Lower leg skin (tissue), 4 donors: ENCODE results near the gene RNLS. TPM values are rescaled to one million over a fixed set of nuclear protein-coding genes. Genes with fewer than 3 reads are reported as not detected.

Experiments
- DNase-seq, 2 donors: peaks; one replicate each; pipeline ENCODE4 v3.0.0-alpha.2; 2019; ENCODE audit warnings: low spot score in 2 of 2
- H3K4me3 ChIP-seq: fragments of 200-600 bp; sonication (generic); 2 replicates; pipeline ENCODE4 v1.5.1; 2017; ENCODE audit warnings: mild to moderate bottlenecking, low read depth; ENCODE audit not compliant: poor library complexity, severe bottlenecking
- CTCF ChIP-seq, 3 donors: fragments of 450-650 bp; IDR thresholded peaks; one replicate each; pipeline ENCODE4 v1.5.1; 2016; ENCODE audit warnings: antibody characterized with exemption in 3 of 3, mild to moderate bottlenecking in 3 of 3, moderate library complexity in 2 of 3
- POLR2A ChIP-seq, 2 donors: fragments of 450-650 bp; IDR thresholded peaks; one replicate each; pipeline ENCODE4 v1.6.1; 2016 to 2017; ENCODE audit warnings: antibody characterized with exemption in 2 of 2, mild to moderate bottlenecking in 1 of 2, moderate library complexity in 1 of 2
- WGBS, 2 donors: methylation state at CpG; one replicate each; pipeline ENCODE4 v1.1.5; 2018; 5-methylcytosine and 5-hydroxymethylcytosine counted together
- intact Hi-C: fragments of 100-400 bp; cut with DNase I; formaldehyde crosslinking; loops from one replicate; pipeline ENCODE4 v1.15.0; 2023; ENCODE audit warnings: low total_unique reads
- total RNA-seq, 4 donors: library from RNA; depleted of rRNA; stranded (reverse); fragments of >200 nt; gene quantifications; one replicate each; pipeline ENCODE4 v1.1.0, GENCODE V29; 2016

RNLS gene
- total RNA-seq, 4 donors from 2014 or later, result 6.8 to 18.3 (median 10.9) TPM

GRCh38 chr10:88528201-88528600, 54.9 kb downstream of the RNLS start:
- intact Hi-C loops, result no loop called here
- DNase-seq, result no peak
- no peak overlapping the region for H3K4me3 ChIP-seq
- TF ChIP-seq POLR2A (IDR thresholded peaks at IDR 0.05) (no peak), CTCF (IDR thresholded peaks at IDR 0.05) (no peak)

DNA sequence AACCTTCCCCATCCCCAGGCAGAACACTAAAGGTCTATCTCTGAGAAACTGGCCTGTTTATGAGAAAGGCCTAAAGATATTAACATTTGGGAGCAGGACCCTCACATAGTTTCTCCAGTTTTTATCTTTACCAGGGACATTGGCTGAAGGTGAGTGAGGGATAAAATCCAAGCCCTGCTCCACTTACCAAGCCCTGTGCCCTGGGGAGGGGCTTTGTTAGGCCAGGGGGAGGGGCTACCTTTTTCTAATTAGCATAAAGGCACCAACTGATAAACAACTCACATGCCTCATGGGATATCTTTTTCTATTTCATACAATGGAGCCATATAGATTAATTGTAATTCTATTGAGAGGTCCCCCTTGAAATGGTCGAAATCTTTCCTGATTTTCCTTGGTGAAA, 55.9 kb downstream of the RNLS start:
- no peak for DNase-seq
- WGBS, 2 donors, result 84 to 97% methylated on average over 1 of the region's 1 CpG
- H3K4me3 ChIP-seq, result no peak overlapping the region
- intact Hi-C loops, result no loop called here
- no peak for TF ChIP-seq CTCF (IDR thresholded peaks at IDR 0.05)
- no peak for TF ChIP-seq POLR2A (IDR thresholded peaks at IDR 0.05)

- WGBS, 2 donors, result 78 to 84% methylated on average over 3 of the region's 3 CpGs
- TF ChIP-seq POLR2A (IDR thresholded peaks at IDR 0.05), result no peak
- no peak for TF ChIP-seq CTCF (IDR thresholded peaks at IDR 0.05)
- no peak for DNase-seq
- intact Hi-C loops, result no loop called here
- no peak overlapping the region for H3K4me3 ChIP-seq
Measured at GRCh38 chr10:88526501-88527105, 56.5 kb downstream of the RNLS start.

- no peak for TF ChIP-seq CTCF (IDR thresholded peaks at IDR 0.05)
- TF ChIP-seq POLR2A (IDR thresholded peaks at IDR 0.05), result no peak
- DNase-seq, result no peak
- intact Hi-C loops, result no loop called here
- 79 to 86% methylated on average over 3 of the region's 3 CpGs for WGBS, 2 donors
- H3K4me3 ChIP-seq, result no peak overlapping the region
Measured at GRCh38 chr10:88525371-88526069, 57.6 kb downstream of the RNLS start.

DNA sequence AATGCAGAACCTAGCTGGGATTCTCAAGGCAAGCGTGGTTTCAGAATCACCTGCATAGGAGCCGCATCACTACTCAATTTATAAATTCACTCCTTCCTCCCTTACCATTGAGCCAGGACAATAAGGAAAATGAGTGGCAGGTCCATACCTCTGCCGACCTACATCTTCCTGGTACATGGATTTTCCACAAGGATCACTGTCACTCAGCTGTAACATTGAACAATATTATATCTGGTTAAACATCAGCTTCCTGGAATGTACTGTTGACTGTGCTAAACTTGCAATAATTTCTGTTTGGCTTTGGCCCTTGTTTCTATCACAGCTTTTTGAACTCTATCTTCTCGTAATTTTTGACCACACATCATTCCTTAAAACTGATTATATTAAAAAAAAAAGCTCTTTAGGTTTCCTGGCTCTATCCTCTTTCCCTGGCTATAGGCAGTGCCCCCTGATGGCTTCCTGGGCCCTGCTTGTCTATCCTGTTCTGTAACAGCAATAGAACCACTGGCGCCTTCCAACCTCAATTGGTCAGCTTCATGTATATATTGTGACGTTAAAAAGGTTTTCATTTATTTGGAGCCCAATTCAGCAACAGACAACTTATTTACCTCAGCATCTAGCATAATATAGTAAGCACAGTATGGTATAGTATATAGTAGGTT, 59.2 kb downstream of the RNLS start:
- TF ChIP-seq POLR2A (IDR thresholded peaks at IDR 0.05) (no peak), CTCF (IDR thresholded peaks at IDR 0.05) (no peak)
- DNase-seq, result no peak
- intact Hi-C loops, result no loop called here
- WGBS, 2 donors, result 89 to 95% methylated on average over 6 of the region's 6 CpGs
- H3K4me3 ChIP-seq, result no peak overlapping the region
